Measurements from ENCODE around the gene KRT38.

DNA sequence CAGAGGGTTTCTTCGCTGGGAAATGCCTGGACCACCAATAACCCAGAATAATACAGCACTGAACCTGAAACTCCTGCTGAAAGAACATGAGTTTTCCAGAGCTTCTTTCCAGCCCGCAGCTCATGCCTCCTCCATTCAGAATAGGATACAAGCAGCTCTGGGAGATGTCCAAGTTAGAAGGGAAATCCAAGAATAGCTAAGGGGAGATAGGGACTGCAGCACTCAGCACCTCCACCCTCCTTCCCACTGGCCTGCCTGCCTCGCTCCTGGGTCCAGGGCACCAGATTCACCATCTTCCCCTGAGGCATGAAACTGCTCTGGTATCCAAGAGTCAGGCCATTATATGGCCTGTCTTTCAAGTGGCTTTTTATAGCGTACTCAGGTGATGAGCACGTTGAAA lies 47.5 kb downstream of the KRT38 start:
- TF ChIP-seq, protein P1, sequence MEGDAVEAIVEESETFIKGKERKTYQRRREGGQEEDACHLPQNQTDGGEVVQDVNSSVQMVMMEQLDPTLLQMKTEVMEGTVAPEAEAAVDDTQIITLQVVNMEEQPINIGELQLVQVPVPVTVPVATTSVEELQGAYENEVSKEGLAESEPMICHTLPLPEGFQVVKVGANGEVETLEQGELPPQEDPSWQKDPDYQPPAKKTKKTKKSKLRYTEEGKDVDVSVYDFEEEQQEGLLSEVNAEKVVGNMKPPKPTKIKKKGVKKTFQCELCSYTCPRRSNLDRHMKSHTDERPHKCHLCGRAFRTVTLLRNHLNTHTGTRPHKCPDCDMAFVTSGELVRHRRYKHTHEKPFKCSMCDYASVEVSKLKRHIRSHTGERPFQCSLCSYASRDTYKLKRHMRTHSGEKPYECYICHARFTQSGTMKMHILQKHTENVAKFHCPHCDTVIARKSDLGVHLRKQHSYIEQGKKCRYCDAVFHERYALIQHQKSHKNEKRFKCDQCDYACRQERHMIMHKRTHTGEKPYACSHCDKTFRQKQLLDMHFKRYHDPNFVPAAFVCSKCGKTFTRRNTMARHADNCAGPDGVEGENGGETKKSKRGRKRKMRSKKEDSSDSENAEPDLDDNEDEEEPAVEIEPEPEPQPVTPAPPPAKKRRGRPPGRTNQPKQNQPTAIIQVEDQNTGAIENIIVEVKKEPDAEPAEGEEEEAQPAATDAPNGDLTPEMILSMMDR (IDR thresholded peaks at IDR 0.05), result no peak
- TF ChIP-seq POLR2A (IDR thresholded peaks at IDR 0.05) (no peak), EP300 (IDR thresholded peaks at IDR 0.05) (no peak)
